H9 (cell line): ENCODE results near the gene ZMIZ1. TPM values are rescaled to one million over a fixed set of nuclear protein-coding genes. Genes with fewer than 3 reads are reported as not detected.

ENCODE experiments used
- DNase-seq: peaks from one replicate; pipeline ENCODE4 v3.0.0-alpha.2; 2017
- H2AFZ ChIP-seq: one replicate; pipeline ENCODE4 v1.6.1; 2013; ENCODE audit warnings: mild to moderate bottlenecking, low read length, control low read depth, moderate library complexity
- H2AK5ac ChIP-seq: 2 replicates; pipeline ENCODE4 v1.6.1; 2013; ENCODE audit warnings: low read length, control low read depth, mixed read lengths; ENCODE audit not compliant: insufficient read length
- H2BK120ac ChIP-seq: one replicate; pipeline ENCODE4 v1.6.1; 2013; ENCODE audit warnings: low read depth, mild to moderate bottlenecking, low read length, control low read depth, inconsistent platforms; ENCODE audit not compliant: poor library complexity, severe bottlenecking
- H2BK12ac ChIP-seq: 2 replicates; pipeline ENCODE4 v1.6.1; 2013; ENCODE audit warnings: low read length, control low read depth, mixed read lengths, low read depth; ENCODE audit not compliant: insufficient read length
- H2BK15ac ChIP-seq: 2 replicates; pipeline ENCODE4 v1.6.1; 2013; ENCODE audit warnings: low read depth, low read length, control low read depth
- H2BK20ac ChIP-seq: one replicate; pipeline ENCODE4 v1.6.1; 2013; ENCODE audit warnings: low read depth, mild to moderate bottlenecking, low read length, control low read depth, inconsistent platforms; ENCODE audit not compliant: poor library complexity, severe bottlenecking
- H2BK5ac ChIP-seq: 2 replicates; pipeline ENCODE4 v1.6.1; 2013; ENCODE audit warnings: low read length, control low read depth, mixed read lengths; ENCODE audit not compliant: insufficient read length
- H3K14ac ChIP-seq: 2 replicates; pipeline ENCODE4 v1.6.1; 2013; ENCODE audit warnings: low read length, control low read depth; ENCODE audit not compliant: insufficient read depth
- H3K18ac ChIP-seq: 2 replicates; pipeline ENCODE4 v1.6.1; 2013; ENCODE audit warnings: low read depth, mild to moderate bottlenecking, mixed read lengths, low read length, control low read depth; ENCODE audit not compliant: insufficient read length
- H3K23ac ChIP-seq: 2 replicates; pipeline ENCODE4 v1.6.1; 2013; ENCODE audit warnings: low read length, control low read depth, mixed read lengths, low read depth; ENCODE audit not compliant: insufficient read length
- H3K23me2 ChIP-seq: 2 replicates; pipeline ENCODE4 v1.6.1; 2013; ENCODE audit warnings: low read depth, mild to moderate bottlenecking, mixed read lengths, low read length, control low read depth; ENCODE audit not compliant: insufficient read length, poor library complexity, severe bottlenecking
- H3K27ac ChIP-seq: 2 replicates; pipeline ENCODE4 v1.5.1; 2013; ENCODE audit warnings: low read length, control low read depth, mixed read lengths, low read depth; ENCODE audit not compliant: insufficient read length
- H3K27me3 ChIP-seq: 2 replicates; pipeline ENCODE4 v1.6.1; 2013; ENCODE audit warnings: low read length, control low read depth, inconsistent platforms; ENCODE audit not compliant: insufficient read depth
- H3K4ac ChIP-seq: 2 replicates; pipeline ENCODE4 v1.6.1; 2013; ENCODE audit warnings: low read depth, mild to moderate bottlenecking, control low read depth, inconsistent platforms, low read length, moderate library complexity
- H3K4me1 ChIP-seq: 2 replicates; pipeline ENCODE4 v1.6.1; 2013; ENCODE audit warnings: low read length, control low read depth, inconsistent platforms; ENCODE audit not compliant: insufficient read depth
- H3K4me2 ChIP-seq: 2 replicates; pipeline ENCODE4 v1.6.1; 2013; ENCODE audit warnings: low read length, control low read depth, mixed read lengths; ENCODE audit not compliant: insufficient read length, insufficient read depth
- H3K56ac ChIP-seq: 2 replicates; pipeline ENCODE4 v1.6.1; 2013; ENCODE audit warnings: low read depth, mild to moderate bottlenecking, mixed read lengths, low read length, control low read depth; ENCODE audit not compliant: insufficient read length
- H3K79me1 ChIP-seq: 2 replicates; pipeline ENCODE4 v1.6.1; 2013; ENCODE audit warnings: low read depth, mild to moderate bottlenecking, moderate library complexity, low read length, control low read depth, inconsistent platforms; ENCODE audit not compliant: insufficient read depth, poor library complexity, severe bottlenecking
- H3K79me2 ChIP-seq: 2 replicates; pipeline ENCODE4 v1.6.1; 2013; ENCODE audit warnings: low read length, control low read depth, inconsistent platforms; ENCODE audit not compliant: insufficient read depth
- H3K9ac ChIP-seq: 2 replicates; pipeline ENCODE4 v1.6.1; 2013; ENCODE audit warnings: low read length, control low read depth, mixed read lengths; ENCODE audit not compliant: insufficient read length; ENCODE audit errors: extremely low read depth
- H3K9me3 ChIP-seq: one replicate; pipeline ENCODE4 v1.6.1; 2013; ENCODE audit warnings: low read depth, low read length, inconsistent platforms; ENCODE audit not compliant: control insufficient read depth
- H3T11ph ChIP-seq: one replicate; pipeline ENCODE4 v1.6.1; 2013; ENCODE audit warnings: mild to moderate bottlenecking, low read length, control low read depth, inconsistent platforms
- H4K20me1 ChIP-seq: one replicate; pipeline ENCODE4 v1.6.1; 2013; ENCODE audit not compliant: control insufficient read depth, insufficient read length, insufficient read depth
- H4K5ac ChIP-seq: 2 replicates; pipeline ENCODE4 v1.6.1; 2013; ENCODE audit warnings: low read depth, mild to moderate bottlenecking, mixed read lengths, low read length, control low read depth; ENCODE audit not compliant: insufficient read length
- H4K8ac ChIP-seq: replicated peaks from 2 replicates; pipeline ENCODE4 v1.6.1; 2013; ENCODE audit warnings: low read length, control low read depth, mixed read lengths, low read depth; ENCODE audit not compliant: insufficient read length
- H4K91ac ChIP-seq: 2 replicates; pipeline ENCODE4 v1.6.1; 2013; ENCODE audit warnings: low read depth, mild to moderate bottlenecking, moderate library complexity, mixed read lengths, low read length, control low read depth; ENCODE audit not compliant: insufficient read length
- H3K27ac Mint-ChIP-seq, 3 experiments: 2 replicates in 2 of 3; 3 replicates in 1 of 3; pipeline ENCODE4 v1.8.0; 2020 to 2021; ENCODE audit warnings: mixed read lengths in 3 of 3, mild to moderate bottlenecking in 1 of 3, moderate library complexity in 1 of 3
- H3K27me3 Mint-ChIP-seq: 2 replicates; pipeline ENCODE4 v1.8.0; 2021; ENCODE audit warnings: low read depth, mild to moderate bottlenecking, moderate library complexity, mixed read lengths
- H3K36me3 Mint-ChIP-seq, 3 experiments: 2 replicates in 2 of 3; 3 replicates in 1 of 3; pipeline ENCODE4 v1.8.0; 2020 to 2021; ENCODE audit warnings: low read depth in 3 of 3, mixed read lengths in 3 of 3; ENCODE audit not compliant: insufficient read depth in 1 of 3
- H3K4me1 Mint-ChIP-seq, 2 experiments: 2 replicates each; pipeline ENCODE4 v1.8.0; 2020; ENCODE audit warnings: mixed read lengths in 2 of 2
- H3K4me3 Mint-ChIP-seq, 2 experiments: 2 replicates in 1 of 2; 3 replicates in 1 of 2; pipeline ENCODE4 v1.8.0; 2020 to 2021; ENCODE audit warnings: mild to moderate bottlenecking in 2 of 2, mixed read lengths in 2 of 2, moderate library complexity in 1 of 2
- H3K9me3 Mint-ChIP-seq, 2 experiments: 2 replicates in 1 of 2; 3 replicates in 1 of 2; pipeline ENCODE4 v1.8.0; 2020; ENCODE audit warnings: mild to moderate bottlenecking in 2 of 2, mixed read lengths in 2 of 2, moderate library complexity in 1 of 2
- WGBS: extraction: QIAGEN DNeasy Blood & Tissue Kit; methylation state at CpG from one replicate; pipeline ENCODE4 v1.1.7; 2013; ENCODE audit warnings: missing lambda C conversion rate, low lambda C conversion rate, mixed read lengths; ENCODE audit not compliant: insufficient read length; ENCODE audit errors: extremely low coverage; 5-methylcytosine and 5-hydroxymethylcytosine counted together
- total RNA-seq: library from RNA; stranded (reverse); gene quantifications from 2 replicates; pipeline ENCODE4 v1.2.1, GENCODE V29; 2021
- TF ChIP-seq, protein P1 (sequence below): fragments of 200-600 bp; sonication (generic); conservative IDR thresholded peaks from 3 replicates; pipeline ENCODE4 v1.8.0; 2021; ENCODE audit warnings: antibody characterized with exemption, mild to moderate bottlenecking

Gene ZMIZ1
- total RNA-seq, 1 experiment from 2014 or later, result 36.9 TPM

DNA sequence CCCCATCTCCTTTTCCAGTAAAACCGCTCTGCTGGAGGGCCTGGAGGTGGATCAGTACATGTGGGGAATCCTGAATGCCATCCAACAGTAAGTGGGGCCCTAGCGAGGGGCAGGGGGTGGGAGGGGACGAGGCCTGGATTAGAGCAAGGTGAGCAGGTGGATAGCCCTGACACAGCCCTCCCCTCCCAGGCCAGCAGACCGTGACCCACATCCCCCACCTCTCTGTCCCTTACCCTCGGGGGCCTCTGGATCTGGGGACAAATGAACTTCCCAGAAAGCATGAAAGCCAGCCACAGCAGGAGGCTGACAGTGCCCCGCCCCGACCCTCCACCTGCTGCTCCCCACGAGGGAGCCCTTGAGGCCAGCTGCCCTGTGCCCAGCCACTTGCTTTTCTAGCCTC is 236.7 kb downstream of the ZMIZ1 start:
- Histone ChIP-seq H3K9ac (no peak overlapping the region), H4K91ac (no peak overlapping the region), H2BK12ac (no peak overlapping the region), H2AFZ (no peak overlapping the region), H3K79me2 (no peaks in the 10 kb centered on the region), H3T11ph (no peak overlapping the region), H2BK20ac (no peak overlapping the region), H3K23ac (no peak overlapping the region), H4K8ac (no peak overlapping the region), H2BK5ac (no peak overlapping the region), H3K27ac (no peak overlapping the region), H3K23me2 (peaks cover 3% of the 10 kb centered on the region), H3K4ac (no peak overlapping the region), H4K20me1 (no peaks in the 10 kb centered on the region), H3K56ac (no peak overlapping the region), H3K27me3 (no peaks in the 10 kb centered on the region), H3K9me3 (no peaks in the 10 kb centered on the region), H3K4me1 (no peaks in the 10 kb centered on the region), H2AK5ac (no peak overlapping the region), H3K4me2 (no peak overlapping the region), H4K5ac (no peak overlapping the region), H3K18ac (no peak overlapping the region), H3K14ac (no peak overlapping the region), H2BK120ac (no peak overlapping the region), H2BK15ac (no peak overlapping the region), H3K79me1 (no peaks in the 10 kb centered on the region)
- no peak for DNase-seq
- H3K27ac Mint-ChIP-seq, result no peak overlapping the region
- no peaks in the 10 kb centered on the region for H3K4me1 Mint-ChIP-seq
- H3K4me3 Mint-ChIP-seq, result no peak overlapping the region
- no CpG with 5 or more reads among the region's 8 CpGs for WGBS
- TF ChIP-seq, protein P1, sequence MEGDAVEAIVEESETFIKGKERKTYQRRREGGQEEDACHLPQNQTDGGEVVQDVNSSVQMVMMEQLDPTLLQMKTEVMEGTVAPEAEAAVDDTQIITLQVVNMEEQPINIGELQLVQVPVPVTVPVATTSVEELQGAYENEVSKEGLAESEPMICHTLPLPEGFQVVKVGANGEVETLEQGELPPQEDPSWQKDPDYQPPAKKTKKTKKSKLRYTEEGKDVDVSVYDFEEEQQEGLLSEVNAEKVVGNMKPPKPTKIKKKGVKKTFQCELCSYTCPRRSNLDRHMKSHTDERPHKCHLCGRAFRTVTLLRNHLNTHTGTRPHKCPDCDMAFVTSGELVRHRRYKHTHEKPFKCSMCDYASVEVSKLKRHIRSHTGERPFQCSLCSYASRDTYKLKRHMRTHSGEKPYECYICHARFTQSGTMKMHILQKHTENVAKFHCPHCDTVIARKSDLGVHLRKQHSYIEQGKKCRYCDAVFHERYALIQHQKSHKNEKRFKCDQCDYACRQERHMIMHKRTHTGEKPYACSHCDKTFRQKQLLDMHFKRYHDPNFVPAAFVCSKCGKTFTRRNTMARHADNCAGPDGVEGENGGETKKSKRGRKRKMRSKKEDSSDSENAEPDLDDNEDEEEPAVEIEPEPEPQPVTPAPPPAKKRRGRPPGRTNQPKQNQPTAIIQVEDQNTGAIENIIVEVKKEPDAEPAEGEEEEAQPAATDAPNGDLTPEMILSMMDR, result no peak
- no peaks in the 10 kb centered on the region for H3K9me3 Mint-ChIP-seq
- no peaks in the 10 kb centered on the region for H3K27me3 Mint-ChIP-seq
- peaks cover 33 to 85% (median 54%) of the 10 kb centered on the region in 3 experiments for H3K36me3 Mint-ChIP-seq
